ENCODE results near the gene POLG2. TPM values are rescaled to one million over a fixed set of nuclear protein-coding genes. Genes with fewer than 3 reads are reported as not detected.
A peak's percentile ranks its signal among the peaks of the same experiment; 100 is the strongest.

The POLG2 gene
- total and polyA plus RNA-seq, 9 of the 15 experiments (the other 6 are each of a cell fraction or from before 2014, with no cell fraction given): 13.4 to 44.8 (median 37.0) TPM

DNA sequence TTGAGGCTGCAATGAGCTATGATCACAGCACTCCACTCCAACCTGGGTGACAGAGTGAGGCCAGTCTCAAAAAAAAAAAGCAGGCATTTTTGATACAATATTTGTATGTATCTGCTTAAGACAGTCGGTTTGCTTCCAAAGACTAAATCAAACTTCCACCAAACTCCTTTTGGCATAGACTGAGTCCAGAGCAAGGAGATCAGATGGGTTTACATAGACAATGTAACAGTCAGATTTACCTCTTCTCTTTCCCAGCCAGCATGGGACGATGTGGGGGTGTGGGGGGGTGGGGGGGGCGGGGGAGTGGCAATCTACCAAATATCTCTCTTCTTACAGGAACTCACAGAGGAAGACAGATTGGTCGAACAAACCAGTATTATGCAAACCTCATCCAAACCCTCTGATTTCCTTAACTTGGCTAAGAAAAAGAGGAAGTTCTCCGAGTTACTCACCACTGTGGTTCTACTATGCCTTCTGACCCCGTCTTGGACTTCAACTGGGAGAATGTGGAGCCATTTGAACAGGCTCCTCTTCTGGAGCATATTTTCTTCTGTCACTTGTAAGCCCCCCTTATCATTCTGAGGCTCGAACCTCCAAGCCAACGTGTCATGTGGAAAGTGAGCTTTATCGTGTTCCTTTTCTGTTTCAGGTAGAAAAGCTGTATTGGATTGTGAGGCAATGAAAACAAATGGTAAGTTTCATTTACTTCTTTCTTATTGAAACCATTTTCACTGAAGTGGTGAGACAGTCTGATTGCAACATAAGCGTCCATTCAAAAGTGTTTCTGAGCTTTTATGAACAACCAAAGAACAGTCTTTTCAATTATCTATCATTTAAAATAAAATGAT is 48.0 kb downstream of the POLG2 start, which contains the start of gene MILR1 (continued):
- TF ChIP-seq, protein P1, sequence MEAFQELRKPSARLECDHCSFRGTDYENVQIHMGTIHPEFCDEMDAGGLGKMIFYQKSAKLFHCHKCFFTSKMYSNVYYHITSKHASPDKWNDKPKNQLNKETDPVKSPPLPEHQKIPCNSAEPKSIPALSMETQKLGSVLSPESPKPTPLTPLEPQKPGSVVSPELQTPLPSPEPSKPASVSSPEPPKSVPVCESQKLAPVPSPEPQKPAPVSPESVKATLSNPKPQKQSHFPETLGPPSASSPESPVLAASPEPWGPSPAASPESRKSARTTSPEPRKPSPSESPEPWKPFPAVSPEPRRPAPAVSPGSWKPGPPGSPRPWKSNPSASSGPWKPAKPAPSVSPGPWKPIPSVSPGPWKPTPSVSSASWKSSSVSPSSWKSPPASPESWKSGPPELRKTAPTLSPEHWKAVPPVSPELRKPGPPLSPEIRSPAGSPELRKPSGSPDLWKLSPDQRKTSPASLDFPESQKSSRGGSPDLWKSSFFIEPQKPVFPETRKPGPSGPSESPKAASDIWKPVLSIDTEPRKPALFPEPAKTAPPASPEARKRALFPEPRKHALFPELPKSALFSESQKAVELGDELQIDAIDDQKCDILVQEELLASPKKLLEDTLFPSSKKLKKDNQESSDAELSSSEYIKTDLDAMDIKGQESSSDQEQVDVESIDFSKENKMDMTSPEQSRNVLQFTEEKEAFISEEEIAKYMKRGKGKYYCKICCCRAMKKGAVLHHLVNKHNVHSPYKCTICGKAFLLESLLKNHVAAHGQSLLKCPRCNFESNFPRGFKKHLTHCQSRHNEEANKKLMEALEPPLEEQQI (IDR thresholded peaks at IDR 0.05): no peak
- TF ChIP-seq ZNF184 (CRISPR knock-in tag; IDR thresholded peaks at IDR 0.05) (no peak), ZNF175 (CRISPR knock-in tag; IDR thresholded peaks at IDR 0.05; ENCODE audit: low read depth) (peak; percentile 68), MECOM (CRISPR knock-in tag; IDR thresholded peaks at IDR 0.05) (no peak), ZNF133 (CRISPR knock-in tag; IDR thresholded peaks at IDR 0.05) (no peak), CEBPG (CRISPR knock-in tag; IDR thresholded peaks at IDR 0.05) (peak; percentile 79; the same call in 1 of the 2 replicates), CEBPG (tag; conservative IDR thresholded peaks at IDR 0.05 in 1 of 2, IDR thresholded peaks at IDR 0.05 in 1 of 2) (peak; percentile 86 to 91), ETS2 (tag; IDR thresholded peaks at IDR 0.05; ENCODE audit: borderline replicate concordance, poor library complexity, severe bottlenecking) (no peak), SMARCC2 (IDR thresholded peaks at IDR 0.05; ENCODE audit: low read depth) (0 out of 2 replicates have a peak, but pooled peaks have one; percentile 46), ZNF347 (CRISPR knock-in tag; IDR thresholded peaks at IDR 0.05; ENCODE audit: low read depth) (no peak), NFATC3 (IDR thresholded peaks at IDR 0.05) (no peak), PYGO2 (tag; IDR thresholded peaks at IDR 0.05) (no peak), YBX1 (IDR thresholded peaks at IDR 0.05) (no peak), NFIX (CRISPR knock-in tag; IDR thresholded peaks at IDR 0.05; ENCODE audit: low read depth) (no peak), STAT5A (IDR thresholded peaks at IDR 0.05; ENCODE audit: borderline replicate concordance, low read length) (no peak), ZNF212 (CRISPR knock-in tag; IDR thresholded peaks at IDR 0.05) (no peak), NCOR1 (IDR thresholded peaks at IDR 0.05) (no peak), ZNF707 (CRISPR knock-in tag; conservative IDR thresholded peaks at IDR 0.05) (no peak), SRSF1 (IDR thresholded peaks at IDR 0.05; ENCODE audit: low read depth, low read length) (no peak)
- TF ChIP-seq, protein P2, sequence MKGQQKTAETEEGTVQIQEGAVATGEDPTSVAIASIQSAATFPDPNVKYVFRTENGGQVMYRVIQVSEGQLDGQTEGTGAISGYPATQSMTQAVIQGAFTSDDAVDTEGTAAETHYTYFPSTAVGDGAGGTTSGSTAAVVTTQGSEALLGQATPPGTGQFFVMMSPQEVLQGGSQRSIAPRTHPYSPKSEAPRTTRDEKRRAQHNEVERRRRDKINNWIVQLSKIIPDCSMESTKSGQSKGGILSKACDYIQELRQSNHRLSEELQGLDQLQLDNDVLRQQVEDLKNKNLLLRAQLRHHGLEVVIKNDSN (CRISPR knock-in tag; IDR thresholded peaks at IDR 0.05): no peak
- TF ChIP-seq, protein P3, sequence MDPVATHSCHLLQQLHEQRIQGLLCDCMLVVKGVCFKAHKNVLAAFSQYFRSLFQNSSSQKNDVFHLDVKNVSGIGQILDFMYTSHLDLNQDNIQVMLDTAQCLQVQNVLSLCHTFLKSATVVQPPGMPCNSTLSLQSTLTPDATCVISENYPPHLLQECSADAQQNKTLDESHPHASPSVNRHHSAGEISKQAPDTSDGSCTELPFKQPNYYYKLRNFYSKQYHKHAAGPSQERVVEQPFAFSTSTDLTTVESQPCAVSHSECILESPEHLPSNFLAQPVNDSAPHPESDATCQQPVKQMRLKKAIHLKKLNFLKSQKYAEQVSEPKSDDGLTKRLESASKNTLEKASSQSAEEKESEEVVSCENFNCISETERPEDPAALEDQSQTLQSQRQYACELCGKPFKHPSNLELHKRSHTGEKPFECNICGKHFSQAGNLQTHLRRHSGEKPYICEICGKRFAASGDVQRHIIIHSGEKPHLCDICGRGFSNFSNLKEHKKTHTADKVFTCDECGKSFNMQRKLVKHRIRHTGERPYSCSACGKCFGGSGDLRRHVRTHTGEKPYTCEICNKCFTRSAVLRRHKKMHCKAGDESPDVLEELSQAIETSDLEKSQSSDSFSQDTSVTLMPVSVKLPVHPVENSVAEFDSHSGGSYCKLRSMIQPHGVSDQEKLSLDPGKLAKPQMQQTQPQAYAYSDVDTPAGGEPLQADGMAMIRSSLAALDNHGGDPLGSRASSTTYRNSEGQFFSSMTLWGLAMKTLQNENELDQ (CRISPR knock-in tag; IDR thresholded peaks at IDR 0.05; ENCODE audit: borderline replicate concordance): no peak
- TF ChIP-seq, protein P4, sequence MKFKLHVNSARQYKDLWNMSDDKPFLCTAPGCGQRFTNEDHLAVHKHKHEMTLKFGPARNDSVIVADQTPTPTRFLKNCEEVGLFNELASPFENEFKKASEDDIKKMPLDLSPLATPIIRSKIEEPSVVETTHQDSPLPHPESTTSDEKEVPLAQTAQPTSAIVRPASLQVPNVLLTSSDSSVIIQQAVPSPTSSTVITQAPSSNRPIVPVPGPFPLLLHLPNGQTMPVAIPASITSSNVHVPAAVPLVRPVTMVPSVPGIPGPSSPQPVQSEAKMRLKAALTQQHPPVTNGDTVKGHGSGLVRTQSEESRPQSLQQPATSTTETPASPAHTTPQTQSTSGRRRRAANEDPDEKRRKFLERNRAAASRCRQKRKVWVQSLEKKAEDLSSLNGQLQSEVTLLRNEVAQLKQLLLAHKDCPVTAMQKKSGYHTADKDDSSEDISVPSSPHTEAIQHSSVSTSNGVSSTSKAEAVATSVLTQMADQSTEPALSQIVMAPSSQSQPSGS (CRISPR knock-in tag; IDR thresholded peaks at IDR 0.05): no peak
